ENCODE results near the gene BTNL3. TPM values are rescaled to one million over a fixed set of nuclear protein-coding genes. Genes with fewer than 3 reads are reported as not detected.

BTNL3 gene, protein sequence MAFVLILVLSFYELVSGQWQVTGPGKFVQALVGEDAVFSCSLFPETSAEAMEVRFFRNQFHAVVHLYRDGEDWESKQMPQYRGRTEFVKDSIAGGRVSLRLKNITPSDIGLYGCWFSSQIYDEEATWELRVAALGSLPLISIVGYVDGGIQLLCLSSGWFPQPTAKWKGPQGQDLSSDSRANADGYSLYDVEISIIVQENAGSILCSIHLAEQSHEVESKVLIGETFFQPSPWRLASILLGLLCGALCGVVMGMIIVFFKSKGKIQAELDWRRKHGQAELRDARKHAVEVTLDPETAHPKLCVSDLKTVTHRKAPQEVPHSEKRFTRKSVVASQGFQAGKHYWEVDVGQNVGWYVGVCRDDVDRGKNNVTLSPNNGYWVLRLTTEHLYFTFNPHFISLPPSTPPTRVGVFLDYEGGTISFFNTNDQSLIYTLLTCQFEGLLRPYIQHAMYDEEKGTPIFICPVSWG
- not detected in 2 replicates for total RNA-seq (2014; rRNA removed; shearing (Covaris generic); ENCODE audit: low replicate concordance)

DNA sequence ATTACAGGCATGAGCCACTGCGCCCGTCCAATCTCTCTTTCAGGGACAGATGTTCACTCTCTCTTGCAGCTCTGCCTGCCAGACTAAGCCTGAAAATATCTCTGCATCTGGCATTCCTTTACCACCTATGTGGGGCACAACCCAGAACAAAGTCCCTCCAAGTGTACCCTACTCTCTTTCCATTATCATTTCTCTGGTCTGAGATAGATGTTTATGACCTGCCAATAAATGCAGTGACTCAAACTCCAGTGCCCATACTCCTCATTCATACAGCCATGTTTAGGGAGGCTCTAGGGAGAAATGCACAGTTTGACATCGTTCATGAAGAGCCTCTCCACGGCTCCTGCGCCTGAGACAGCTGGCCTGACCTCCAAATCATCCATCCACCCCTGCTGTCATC, at the start of gene BTNL3:
Gene BTNL3, plus strand, starts transcription at position 255 of the 400 bp plus-strand sequence. CDS start 183 bp downstream, outside the sequence.
- Histone ChIP-seq H3K36me3 (no peaks in the 10 kb centered on the region), H3K9me3 (no peaks in the 10 kb centered on the region; the same call in 1 of the 2 replicates), H3K4me3 (no peak within 1 kb of the TSS), H3K27me3 (peaks cover 24% of the 10 kb centered on the region)
- DNase-seq: no peak

GRCh38 chr5:180950291-180950949, 38.2 kb upstream of the BTNL3 start:
- Histone ChIP-seq H3K27me3 (peaks cover 7% of the 10 kb centered on the region; the same call in 1 of the 2 replicates), H3K9me3 (no peaks in the 10 kb centered on the region)
- peak; percentile 74 for DNase-seq

GRCh38 chr5:180959661-180960060, 29.0 kb upstream of the BTNL3 start:
- Histone ChIP-seq H3K4me3 (no peak overlapping the region), H3K9me3 (no peaks in the 10 kb centered on the region), H3K27me3 (peaks cover 14% of the 10 kb centered on the region), H3K36me3 (no peaks in the 10 kb centered on the region)
- no peak for DNase-seq

More at GRCh38 chr5:180950291-180950949, 38.2 kb upstream of the BTNL3 start:
- H3K4me3 ChIP-seq: no peak overlapping the region
- no peaks in the 10 kb centered on the region for H3K36me3 ChIP-seq

DNA sequence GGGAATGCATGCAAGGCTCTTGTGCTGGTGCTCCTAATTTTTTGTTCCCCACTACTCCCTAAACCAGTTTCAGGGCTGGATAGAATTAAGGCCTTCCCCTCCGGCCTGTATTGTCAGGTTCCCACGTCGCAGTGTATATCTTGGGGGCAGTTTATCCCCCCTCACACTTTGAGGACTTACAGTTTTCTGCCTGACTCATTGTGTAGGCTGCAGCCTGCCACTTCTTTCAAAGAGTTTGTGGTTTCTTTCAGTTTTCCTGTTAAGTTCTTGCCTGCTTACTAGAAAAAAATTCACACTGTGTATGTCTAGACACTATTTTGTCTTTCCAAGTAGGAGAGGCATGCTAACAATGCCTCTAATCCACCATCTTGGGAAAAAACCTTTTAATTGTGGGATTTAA, 28.4 kb upstream of the BTNL3 start:
- Histone ChIP-seq H3K36me3 (no peaks in the 10 kb centered on the region), H3K27me3 (peaks cover 14% of the 10 kb centered on the region), H3K9me3 (no peaks in the 10 kb centered on the region), H3K4me3 (no peak overlapping the region)
- no peak for DNase-seq

GRCh38 chr5:180969406-180969805, 19.2 kb upstream of the BTNL3 start:
- Histone ChIP-seq H3K27me3 (peaks cover 19% of the 10 kb centered on the region), H3K4me3 (no peak overlapping the region), H3K9me3 (0 out of 2 replicates have a peak, but pooled peaks cover 9% of the 10 kb centered on the region), H3K36me3 (no peaks in the 10 kb centered on the region)
- DNase-seq: no peak

GRCh38 chr5:180970336-180970735, 18.3 kb upstream of the BTNL3 start:
- Histone ChIP-seq H3K27me3 (peaks cover 19% of the 10 kb centered on the region), H3K36me3 (no peaks in the 10 kb centered on the region), H3K9me3 (0 out of 2 replicates have a peak, but pooled peaks cover 9% of the 10 kb centered on the region), H3K4me3 (no peak overlapping the region)
- DNase-seq: no peak

GRCh38 chr5:180970875-180971274, 17.8 kb upstream of the BTNL3 start:
- Histone ChIP-seq H3K9me3 (0 out of 2 replicates have a peak, but pooled peaks cover 9% of the 10 kb centered on the region), H3K27me3 (peaks cover 19% of the 10 kb centered on the region), H3K4me3 (no peak overlapping the region), H3K36me3 (no peaks in the 10 kb centered on the region)
- no peak for DNase-seq

- no peaks in the 10 kb centered on the region for H3K36me3 ChIP-seq
- DNase-seq: no peak
- no peak overlapping the region for H3K4me3 ChIP-seq
- H3K27me3 ChIP-seq: peaks cover 17% of the 10 kb centered on the region
- H3K9me3 ChIP-seq: 0 out of 2 replicates have a peak, but pooled peaks cover 7% of the 10 kb centered on the region
These were observed 13.9 kb upstream of the BTNL3 start for GRCh38 chr5:180974612-180975315.

- 0 out of 2 replicates have a peak, but pooled peaks cover 7% of the 10 kb centered on the region for H3K9me3 ChIP-seq
- no peak overlapping the region for H3K4me3 ChIP-seq
- H3K36me3 ChIP-seq: no peaks in the 10 kb centered on the region
- H3K27me3 ChIP-seq: peaks cover 17% of the 10 kb centered on the region
- DNase-seq: no peak
These were observed 13.3 kb upstream of the BTNL3 start for GRCh38 chr5:180975338-180975737.

DNA sequence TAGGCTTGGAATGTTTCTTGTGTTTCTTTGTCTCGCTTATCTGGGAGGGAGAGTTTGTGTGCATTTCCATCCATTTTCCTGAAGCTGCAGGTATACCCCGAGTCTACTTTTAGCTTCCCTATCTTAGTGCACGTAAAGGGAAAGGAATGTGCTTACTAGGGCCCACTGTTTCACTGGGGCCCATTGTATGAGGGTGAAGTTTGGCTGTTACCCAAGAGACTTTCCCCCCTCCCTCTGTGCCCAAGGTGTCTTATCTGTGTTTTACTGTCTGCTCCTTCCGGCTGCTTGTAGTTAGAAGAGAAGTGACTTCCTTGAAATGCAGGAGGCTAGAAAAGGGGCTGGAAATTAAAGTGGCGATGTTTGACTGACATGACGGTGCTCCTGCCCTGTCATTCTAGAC, 12.1 kb upstream of the BTNL3 start:
- H3K36me3 ChIP-seq: no peaks in the 10 kb centered on the region
- H3K4me3 ChIP-seq: no peak overlapping the region
- DNase-seq: no peak
- peaks cover 21% of the 10 kb centered on the region for H3K27me3 ChIP-seq
- 0 out of 2 replicates have a peak, but pooled peaks cover 7% of the 10 kb centered on the region for H3K9me3 ChIP-seq

- Histone ChIP-seq H3K9me3 (0 out of 2 replicates have a peak, but pooled peaks cover 5% of the 10 kb centered on the region), H3K4me3 (no peak overlapping the region), H3K36me3 (no peaks in the 10 kb centered on the region), H3K27me3 (peaks cover 13% of the 10 kb centered on the region)
- no peak for DNase-seq
These were observed 10.8 kb upstream of the BTNL3 start for GRCh38 chr5:180977852-180978251.

GRCh38 chr5:180982008-180982741, 6.5 kb upstream of the BTNL3 start:
- no peak overlapping the region for H3K4me3 ChIP-seq
- no peaks in the 10 kb centered on the region; the same call in 1 of the 2 replicates for H3K9me3 ChIP-seq
- H3K27me3 ChIP-seq: peaks cover 9% of the 10 kb centered on the region
- no peaks in the 10 kb centered on the region for H3K36me3 ChIP-seq
- DNase-seq: no peak

DNA sequence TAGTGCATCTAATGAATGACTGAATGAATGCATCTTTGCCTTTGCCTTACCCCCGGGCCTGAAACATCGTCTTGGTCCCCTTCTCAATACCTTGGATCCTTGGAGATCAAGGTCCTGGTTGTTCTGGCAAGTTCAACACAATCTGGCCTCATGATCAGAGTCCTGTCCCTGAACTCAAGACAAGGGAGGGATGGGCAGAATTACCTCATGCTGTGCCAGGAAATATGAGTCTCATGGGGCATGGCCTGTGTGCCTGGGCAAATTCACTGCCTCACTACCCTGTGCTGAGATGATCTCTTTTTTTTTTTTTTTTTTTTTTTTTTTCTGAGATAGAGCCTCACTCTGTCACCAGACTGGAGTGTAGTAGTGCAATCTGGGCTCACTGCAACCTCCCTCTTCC, 630 bp upstream of the BTNL3 start:
- H3K9me3 ChIP-seq: no peaks in the 10 kb centered on the region; the same call in 1 of the 2 replicates
- H3K27me3 ChIP-seq: peaks cover 21% of the 10 kb centered on the region

DNA sequence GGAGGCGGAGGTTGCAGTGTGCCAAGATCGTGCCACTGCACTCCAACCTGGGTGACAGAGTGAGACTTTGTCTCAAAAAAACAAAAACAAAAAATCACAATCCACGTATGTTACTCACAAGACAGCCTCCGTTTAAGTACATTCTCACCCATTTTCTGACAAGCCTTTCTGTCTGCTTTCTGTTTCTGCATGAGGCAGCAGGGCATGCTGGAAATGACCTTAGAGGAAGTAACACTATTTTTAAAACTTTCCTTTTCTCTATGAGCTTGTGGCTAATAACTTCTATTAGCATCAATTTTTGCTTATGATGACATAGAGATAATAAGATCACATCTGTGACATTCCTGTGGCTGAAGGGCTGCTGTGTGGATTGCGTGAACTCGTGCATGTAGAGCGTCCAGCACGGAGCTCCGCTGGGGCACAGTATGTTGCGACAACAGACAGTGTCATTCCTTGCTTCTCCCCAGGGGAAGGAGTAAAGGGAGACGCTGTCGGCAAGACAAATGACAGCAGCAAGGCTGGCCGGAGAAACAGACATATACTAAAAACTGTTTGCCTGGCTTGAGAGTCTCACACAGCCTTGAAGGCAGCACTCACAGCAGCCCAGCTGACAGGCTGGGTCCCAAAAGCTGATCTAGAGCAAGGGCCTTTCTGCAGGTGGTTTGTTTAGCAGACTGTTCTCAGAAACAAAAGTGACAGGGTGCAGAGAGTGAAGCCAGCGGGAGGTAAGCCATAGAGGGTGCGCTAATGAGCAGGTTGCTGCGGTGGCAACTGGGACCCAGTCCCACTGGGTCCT, 1.6 kb downstream of the BTNL3 start:
- no peaks in the 10 kb centered on the region for H3K36me3 ChIP-seq
- H3K27me3 ChIP-seq: peaks cover 22% of the 10 kb centered on the region
- no peak for DNase-seq
- H3K4me3 ChIP-seq: no peak overlapping the region
- H3K9me3 ChIP-seq: no peaks in the 10 kb centered on the region; the same call in 1 of the 2 replicates

More for the DNA sequence above, 630 bp upstream of the BTNL3 start:
- Histone ChIP-seq H3K4me3 (no peak overlapping the region), H3K36me3 (no peaks in the 10 kb centered on the region)
- no peak for DNase-seq

DNA sequence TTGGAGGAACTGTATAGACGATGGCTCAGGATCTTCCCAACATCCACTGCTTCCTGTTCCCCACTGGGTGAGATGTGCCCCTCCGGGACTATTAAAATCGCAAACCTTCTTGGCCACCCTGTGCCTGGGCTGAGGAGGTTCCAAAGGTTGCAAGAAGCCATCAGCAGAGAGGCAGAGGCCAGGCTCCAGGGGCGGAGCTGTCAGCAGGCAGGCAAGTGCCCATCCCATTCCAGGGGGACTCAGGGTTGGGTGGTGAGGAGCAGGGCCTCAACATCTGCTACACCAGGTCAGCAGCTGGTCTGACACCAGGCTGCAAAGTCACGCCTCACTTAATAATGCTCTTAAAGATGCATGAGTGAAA, 2.2 kb downstream of the BTNL3 start:
- H3K4me3 ChIP-seq: no peak overlapping the region
- no peak for DNase-seq
- no peaks in the 10 kb centered on the region; the same call in 1 of the 2 replicates for H3K9me3 ChIP-seq
- H3K27me3 ChIP-seq: peaks cover 27% of the 10 kb centered on the region
- no peaks in the 10 kb centered on the region for H3K36me3 ChIP-seq

All from MG63 (cell line).